Measurements from ENCODE around the gene LTV1.
"Not testable (repeated sequence)": the region's sequence is repeated elsewhere in the genome, so short reads cannot be mapped to it uniquely, and the experiment has no call there.

GRCh38 chr6:143796551-143796950 lies 46.6 kb upstream of the LTV1 start:
- TF ChIP-seq CTCF, POLR2A (IDR thresholded peaks at IDR 0.05): not testable (repeated sequence)
